Fibroblast of gingiva (primary cell): ENCODE results near the gene SPSB4.

Experiments
- DNase-seq: peaks from one replicate; pipeline ENCODE4 v3.0.0-alpha.2; 2011; ENCODE audit warnings: low read depth

Gene SPSB4

GRCh38 chr3:141152801-141153678, 101.9 kb downstream of the SPSB4 start:
- no peak for DNase-seq

GRCh38 chr3:141153679-141153966, 102.5 kb downstream of the SPSB4 start:
- no peak for DNase-seq

- no peak for DNase-seq
Measured at GRCh38 chr3:141164852-141165251, 113.7 kb downstream of the SPSB4 start.

- no peak for DNase-seq
Measured at GRCh38 chr3:141167681-141168080, 116.5 kb downstream of the SPSB4 start.

- no peak for DNase-seq
Measured at GRCh38 chr3:141170678-141171295, 119.6 kb downstream of the SPSB4 start.

- no peak for DNase-seq
Measured at GRCh38 chr3:141174674-141175073, 123.5 kb downstream of the SPSB4 start.

- no peak for DNase-seq
Measured at GRCh38 chr3:141176775-141177174, 125.6 kb downstream of the SPSB4 start.

GRCh38 chr3:141178026-141178425, 126.9 kb downstream of the SPSB4 start:
- DNase-seq = no peak

- DNase-seq = no peak
Measured at GRCh38 chr3:141178551-141178950, 127.4 kb downstream of the SPSB4 start.

- DNase-seq = no peak
Measured at GRCh38 chr3:141179983-141180382, 128.8 kb downstream of the SPSB4 start.

- DNase-seq = no peak
Measured at GRCh38 chr3:141181196-141181595, 130.0 kb downstream of the SPSB4 start.

- DNase-seq = no peak
Measured at GRCh38 chr3:141181819-141182218, 130.7 kb downstream of the SPSB4 start.

- DNase-seq = no peak
Measured at GRCh38 chr3:141183606-141184005, 132.5 kb downstream of the SPSB4 start.

- no peak for DNase-seq
Measured at GRCh38 chr3:141184430-141184829, 133.3 kb downstream of the SPSB4 start.

- no peak for DNase-seq
Measured at GRCh38 chr3:141191097-141191749, 140.1 kb downstream of the SPSB4 start.

GRCh38 chr3:141192345-141192744, 141.2 kb downstream of the SPSB4 start:
- DNase-seq = peak; percentile 90

- no peak for DNase-seq
Measured at GRCh38 chr3:141193066-141193830, 142.1 kb downstream of the SPSB4 start.
